A673 (cell line): ENCODE measurements around the gene CHEK2. TPM values are rescaled to one million over a fixed set of nuclear protein-coding genes. Genes with fewer than 3 reads are reported as not detected.

ENCODE experiments used
- BruUV-seq: library from RNA; stranded (reverse); fragments of 400-500 nt; replicated peaks from 2 replicates; lab custom pipeline; 2021; lab: Mats Ljungman, UMichigan
- CTCF ChIA-PET: fragments of 300-600 bp; sonication (Branson Sonifier 250); formaldehyde crosslinking; loops from one replicate; lab custom pipeline; 2022; ENCODE audit warnings: antibody characterized with exemption; lab: Charles Lee
- POLR2A ChIA-PET: fragments of 300-600 bp; sonication (Branson Sonifier 250); formaldehyde crosslinking; loops from one replicate; lab custom pipeline; 2022; ENCODE audit warnings: antibody characterized with exemption; ENCODE audit not compliant: low non-redundant PET; lab: Charles Lee
- DNase-seq: peaks from one replicate; pipeline ENCODE4 v3.0.0-alpha.2; 2015; ENCODE audit warnings: low spot score
- H3K27ac ChIP-seq: fragments of 200-600 bp; sonication (generic); 2 replicates; pipeline ENCODE4 v1.5.1; 2016; ENCODE audit warnings: mixed run types, low read depth, mild to moderate bottlenecking, mixed read lengths, antibody characterized with exemption, low read length; ENCODE audit not compliant: poor library complexity, severe bottlenecking
- H3K27me3 ChIP-seq: fragments of 200-600 bp; sonication (generic); replicated peaks from 2 replicates; pipeline ENCODE4 v1.6.1; 2017; ENCODE audit warnings: mixed run types, low read depth, mild to moderate bottlenecking, mixed read lengths, antibody characterized with exemption, low read length; ENCODE audit not compliant: insufficient read depth, poor library complexity
- H3K36me3 ChIP-seq: fragments of 200-600 bp; sonication (generic); 2 replicates; pipeline ENCODE4 v1.6.1; 2016; ENCODE audit warnings: mixed run types, mild to moderate bottlenecking, mixed read lengths, antibody characterized with exemption, low read length; ENCODE audit not compliant: insufficient read depth, poor library complexity, severe bottlenecking
- H3K4me1 ChIP-seq: fragments of 200-600 bp; sonication (generic); 2 replicates; pipeline ENCODE4 v1.6.1; 2017; ENCODE audit warnings: mixed run types, mild to moderate bottlenecking, mixed read lengths, antibody characterized with exemption, low read length; ENCODE audit not compliant: insufficient read depth, poor library complexity, severe bottlenecking
- H3K4me3 ChIP-seq: fragments of 200-600 bp; sonication (generic); 2 replicates; pipeline ENCODE4 v1.5.1; 2016; ENCODE audit warnings: low read depth, mixed run types, mild to moderate bottlenecking, mixed read lengths, low read length; ENCODE audit not compliant: poor library complexity, severe bottlenecking
- H3K9me3 ChIP-seq: fragments of 200-600 bp; sonication (generic); 2 replicates; pipeline ENCODE4 v1.6.1; 2016; ENCODE audit warnings: mixed run types, low read depth, mild to moderate bottlenecking, mixed read lengths, antibody characterized with exemption, low read length; ENCODE audit not compliant: poor library complexity, severe bottlenecking
- EZH2 ChIP-seq: fragments of 200-600 bp; sonication (generic); IDR thresholded peaks from 2 replicates; pipeline ENCODE4 v1.6.1; 2017; ENCODE audit warnings: borderline replicate concordance, low read depth, mild to moderate bottlenecking, mixed read lengths, antibody characterized with exemption, low read length; ENCODE audit not compliant: poor library complexity, severe bottlenecking
- intact Hi-C: fragments of 100-400 bp; cut with micrococcal nuclease; formaldehyde crosslinking; loops from one replicate; pipeline ENCODE4 v1.10.0; 2022; ENCODE audit not compliant: unreplicated experiment
- total RNA-seq: library from RNA; stranded (reverse); gene quantifications from 2 replicates; pipeline ENCODE4 v1.2.3, GENCODE V29; 2021
- TF ChIP-seq, protein P1 (sequence below): fragments of 300-800, 200-600 bp; sonication (generic); conservative IDR thresholded peaks from 2 replicates; pipeline ENCODE4 v1.5.1; 2017; ENCODE audit warnings: low read depth, mild to moderate bottlenecking, antibody characterized with exemption, low read length, moderate library complexity, mixed read lengths

Gene CHEK2
- total RNA-seq, 1 experiment from 2014 or later: 53.7 TPM

DNA sequence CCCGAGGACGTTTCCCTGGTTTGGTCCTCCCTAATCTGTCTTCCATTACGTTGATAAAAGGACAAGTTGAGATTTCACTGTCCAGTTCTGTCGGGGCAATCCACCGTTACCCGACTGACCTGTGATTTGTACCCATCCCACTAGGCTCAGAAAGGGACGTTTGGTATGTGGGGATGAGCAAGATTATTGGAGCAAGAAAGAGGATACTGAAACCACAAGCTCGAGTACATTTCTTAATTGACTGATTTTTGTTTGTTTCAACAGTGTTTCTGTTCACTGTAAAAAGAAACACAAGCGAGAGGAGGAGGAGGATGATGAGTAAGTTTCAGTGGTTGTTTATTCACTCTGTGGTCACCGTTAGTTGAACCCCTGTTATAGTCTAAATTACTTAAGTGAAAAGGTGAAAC lies 31.8 kb upstream of the CHEK2 start:
- intact Hi-C loops: loop anchor here (1.0 kb wide), 1 partner anchor 31 kb away; the partner anchor contains the start of gene HSCB
- no peak for TF ChIP-seq EZH2
- TF ChIP-seq, protein P1, sequence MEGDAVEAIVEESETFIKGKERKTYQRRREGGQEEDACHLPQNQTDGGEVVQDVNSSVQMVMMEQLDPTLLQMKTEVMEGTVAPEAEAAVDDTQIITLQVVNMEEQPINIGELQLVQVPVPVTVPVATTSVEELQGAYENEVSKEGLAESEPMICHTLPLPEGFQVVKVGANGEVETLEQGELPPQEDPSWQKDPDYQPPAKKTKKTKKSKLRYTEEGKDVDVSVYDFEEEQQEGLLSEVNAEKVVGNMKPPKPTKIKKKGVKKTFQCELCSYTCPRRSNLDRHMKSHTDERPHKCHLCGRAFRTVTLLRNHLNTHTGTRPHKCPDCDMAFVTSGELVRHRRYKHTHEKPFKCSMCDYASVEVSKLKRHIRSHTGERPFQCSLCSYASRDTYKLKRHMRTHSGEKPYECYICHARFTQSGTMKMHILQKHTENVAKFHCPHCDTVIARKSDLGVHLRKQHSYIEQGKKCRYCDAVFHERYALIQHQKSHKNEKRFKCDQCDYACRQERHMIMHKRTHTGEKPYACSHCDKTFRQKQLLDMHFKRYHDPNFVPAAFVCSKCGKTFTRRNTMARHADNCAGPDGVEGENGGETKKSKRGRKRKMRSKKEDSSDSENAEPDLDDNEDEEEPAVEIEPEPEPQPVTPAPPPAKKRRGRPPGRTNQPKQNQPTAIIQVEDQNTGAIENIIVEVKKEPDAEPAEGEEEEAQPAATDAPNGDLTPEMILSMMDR: no peak
- peak overlapping the region; percentile 78 for H3K4me3 ChIP-seq
- H3K9me3 ChIP-seq: no peaks in the 10 kb centered on the region
- no peak for DNase-seq
- H3K27ac ChIP-seq: peak overlapping the region; percentile 97
- TSS peak; percentile 64 for BruUV-seq
- no peaks in the 10 kb centered on the region for H3K27me3 ChIP-seq
- no peaks in the 10 kb centered on the region for H3K4me1 ChIP-seq
- H3K36me3 ChIP-seq: peaks cover 12% of the 10 kb centered on the region
- POLR2A ChIA-PET: no interaction called here
- CTCF ChIA-PET: interaction anchor here (0.6 kb wide), 1 partner anchor 172 kb away, joined by 3 read pairs; no protein-coding TSS in a partner anchor

DNA sequence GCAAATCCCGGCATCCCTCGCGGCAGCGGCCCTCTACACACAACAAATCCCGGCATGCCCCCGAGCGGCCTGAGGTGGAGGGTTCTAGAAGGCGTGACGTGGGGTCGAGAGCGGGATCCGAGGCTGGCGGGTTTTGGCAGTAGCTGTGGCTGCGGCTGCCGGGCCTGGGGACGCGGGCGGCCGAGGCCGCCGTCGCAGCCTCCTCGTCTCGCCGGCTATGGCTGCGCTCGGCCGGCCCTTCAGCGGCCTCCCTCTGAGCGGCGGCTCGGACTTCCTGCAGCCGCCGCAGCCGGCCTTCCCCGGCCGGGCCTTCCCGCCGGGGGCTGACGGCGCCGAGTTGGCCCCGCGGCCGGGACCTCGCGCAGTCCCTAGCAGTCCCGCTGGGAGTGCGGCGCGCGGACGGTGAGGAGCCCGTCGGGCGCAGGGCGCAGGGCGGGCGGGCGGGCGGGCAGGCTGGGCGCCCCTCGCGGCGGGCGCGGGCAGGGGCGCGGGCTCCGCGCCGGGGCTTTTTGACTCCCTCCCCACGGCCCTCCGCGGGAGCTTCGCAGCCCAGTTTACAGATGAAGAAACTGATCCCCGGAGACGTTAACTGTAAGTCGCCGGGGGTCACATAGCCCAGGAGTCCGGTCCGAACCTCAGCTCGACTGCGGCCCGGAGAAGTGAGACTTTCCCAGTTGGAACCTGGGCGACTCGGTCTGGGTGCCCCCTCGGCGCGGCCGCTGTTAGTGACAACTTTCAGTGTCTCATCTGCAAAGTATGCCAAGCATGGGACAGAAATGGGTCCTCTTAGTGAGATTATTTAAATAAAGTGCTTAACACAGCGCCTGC lies 31.2 kb upstream of the CHEK2 start, which contains the start of gene CCDC117:
Gene CCDC117, plus strand, starts transcription at position 63 of the 828 bp plus-strand sequence. Its CDS starts 155 bp downstream, at position 218.
- H3K9me3 ChIP-seq: no peaks in the 10 kb centered on the region
- CTCF ChIA-PET: interaction anchor here (0.6 kb wide), 1 partner anchor 47 kb away, joined by 3 read pairs; no protein-coding TSS in a partner anchor
- intact Hi-C loops: loop anchor here (1.0 kb wide), 1 partner anchor 31 kb away; the partner anchor contains the start of gene HSCB
- H3K27ac ChIP-seq: peak within 1 kb of the TSS; percentile 97
- H3K27me3 ChIP-seq: no peaks in the 10 kb centered on the region
- no TSS peak for BruUV-seq
- H3K4me1 ChIP-seq: no peaks in the 10 kb centered on the region
- H3K4me3 ChIP-seq: peak within 1 kb of the TSS; percentile 78
- DNase-seq: peak; percentile 98
- POLR2A ChIA-PET: no interaction called here
- peaks cover 12% of the 10 kb centered on the region for H3K36me3 ChIP-seq
- TF ChIP-seq EZH2: no peak
- TF ChIP-seq, protein P1: peak; percentile 38

DNA sequence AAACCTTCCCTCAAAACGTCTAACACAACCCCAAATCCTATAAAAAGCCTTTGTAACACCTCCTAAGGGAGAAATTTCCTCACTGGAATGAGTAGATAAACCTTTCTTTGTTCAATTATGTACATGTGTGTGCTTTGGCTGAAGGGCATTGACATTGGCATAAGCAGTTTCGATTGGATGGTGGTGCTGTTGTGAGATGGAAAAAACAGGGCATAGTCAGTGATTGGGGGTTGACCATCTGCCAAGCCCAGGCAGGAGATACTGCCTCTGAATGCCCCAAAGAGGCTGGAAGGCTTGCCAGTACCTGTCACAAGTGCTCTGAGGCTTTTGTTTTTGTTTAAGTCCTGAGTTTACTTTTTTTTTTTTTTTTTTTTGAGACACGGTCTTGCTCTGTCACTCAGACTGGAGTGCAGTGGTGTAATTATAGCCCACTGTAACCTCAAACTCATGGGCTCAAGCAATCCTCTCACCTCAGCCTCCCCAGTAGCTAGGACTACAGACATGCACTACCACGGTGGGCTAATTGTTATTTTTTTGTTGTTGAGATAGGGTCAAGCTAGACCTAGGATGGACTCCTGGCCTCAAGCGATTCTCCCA lies 29.7 kb upstream of the CHEK2 start:
- ChIA-PET CTCF (no interaction called here), POLR2A (no interaction called here)
- no peaks in the 10 kb centered on the region for H3K27me3 ChIP-seq
- intact Hi-C loops: no loop called here
- peaks cover 9% of the 10 kb centered on the region for H3K36me3 ChIP-seq
- no peak overlapping the region for H3K4me3 ChIP-seq
- DNase-seq: no peak
- no peaks in the 10 kb centered on the region for H3K4me1 ChIP-seq
- BruUV-seq: no TSS peak
- H3K27ac ChIP-seq: no peak overlapping the region
- TF ChIP-seq, protein P1: no peak
- TF ChIP-seq EZH2: no peak
- no peaks in the 10 kb centered on the region for H3K9me3 ChIP-seq
